BLaER1 (cell line): ENCODE results near the gene HOXB1.

Source experiments
- H3K27ac ChIP-seq: shearing (Covaris generic); formaldehyde crosslinking; 2 replicates; pipeline ENCODE4 v1.8.1; 2022
- H3K27me3 ChIP-seq: shearing (Covaris generic); formaldehyde crosslinking; 2 replicates; pipeline ENCODE4 v1.8.1; 2022
- H3K36me3 ChIP-seq: shearing (Covaris generic); formaldehyde crosslinking; 2 replicates; pipeline ENCODE4 v1.8.1; 2022
- H3K4me1 ChIP-seq: shearing (Covaris generic); formaldehyde crosslinking; 2 replicates; pipeline ENCODE4 v1.8.1; 2022
- H3K4me2 ChIP-seq: shearing (Covaris generic); formaldehyde crosslinking; 2 replicates; pipeline ENCODE4 v1.8.1; 2022
- H3K4me3 ChIP-seq: shearing (Covaris generic); formaldehyde crosslinking; 2 replicates; pipeline ENCODE4 v1.8.1; 2022
- H3K9ac ChIP-seq: shearing (Covaris generic); formaldehyde crosslinking; 2 replicates; pipeline ENCODE4 v1.8.1; 2022
- H3K9me3 ChIP-seq: shearing (Covaris generic); formaldehyde crosslinking; 2 replicates; pipeline ENCODE4 v1.8.1; 2022
- H4K20me1 ChIP-seq: shearing (Covaris generic); formaldehyde crosslinking; 2 replicates; pipeline ENCODE4 v1.8.1; 2022
- Cebpa-rat ChIP-seq: shearing (Covaris generic); IDR thresholded peaks from 2 replicates; pipeline ENCODE4 v1.8.1; 2022

Gene HOXB1

DNA sequence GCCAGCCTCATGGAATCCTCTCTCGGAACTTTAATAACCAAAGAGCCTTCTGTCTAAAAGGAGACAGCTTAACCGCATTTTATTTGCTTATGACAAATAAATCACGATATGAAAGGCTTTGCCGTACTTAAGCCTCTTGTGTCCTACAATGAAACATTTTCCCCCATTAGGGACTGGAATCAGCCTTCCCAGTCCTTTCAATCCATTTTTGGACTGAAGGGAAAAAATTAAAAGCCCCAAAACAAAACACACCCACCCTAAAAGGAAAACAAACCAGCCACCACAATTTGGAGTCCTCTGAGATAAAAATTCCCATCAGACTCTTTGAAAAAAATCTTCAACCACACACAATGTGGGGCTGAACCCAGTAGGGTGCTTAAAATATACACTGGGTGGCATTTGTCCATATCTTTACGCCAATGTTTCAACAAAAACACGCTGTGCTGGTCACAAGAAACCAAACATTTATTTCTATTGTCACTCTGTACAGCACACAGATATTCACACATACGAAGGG is 44.3 kb upstream of the HOXB1 start:
- H3K9ac ChIP-seq = no peak overlapping the region
- no peaks in the 10 kb centered on the region for H3K36me3 ChIP-seq
- H3K4me2 ChIP-seq = no peak overlapping the region
- no peaks in the 10 kb centered on the region for H3K4me1 ChIP-seq
- H3K27me3 ChIP-seq = peaks cover 100% of the 10 kb centered on the region
- H3K4me3 ChIP-seq = no peak overlapping the region
- no peaks in the 10 kb centered on the region for H3K9me3 ChIP-seq
- no peak for TF ChIP-seq Cebpa-rat
- H4K20me1 ChIP-seq = peaks cover 91% of the 10 kb centered on the region
- H3K27ac ChIP-seq = no peak overlapping the region

DNA sequence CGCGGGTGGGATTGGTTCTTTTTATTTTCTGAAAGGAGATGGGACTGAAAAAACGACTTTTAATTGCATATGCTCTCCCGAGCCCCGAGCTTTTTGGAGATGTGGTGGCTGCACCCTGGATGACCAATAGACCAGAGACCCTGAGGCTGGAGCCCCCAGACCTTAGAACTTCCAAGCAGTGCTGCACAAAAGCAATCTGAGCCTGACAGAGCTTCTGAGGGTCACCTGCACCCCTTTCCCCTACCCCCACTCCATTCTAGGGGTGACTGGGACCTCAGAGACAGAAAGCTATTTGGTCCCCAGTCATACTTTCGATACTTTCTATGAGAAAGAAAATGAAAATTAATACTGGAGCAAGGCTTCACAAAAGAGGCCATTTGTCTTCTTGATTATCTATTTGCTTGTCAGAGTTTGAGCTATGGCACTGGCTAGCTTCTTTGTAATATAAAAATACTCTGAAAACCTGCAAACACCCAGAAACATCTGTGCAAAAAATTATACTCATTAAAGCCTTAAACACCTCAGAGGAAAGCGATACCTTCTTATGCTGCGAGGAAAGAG is 43.8 kb upstream of the HOXB1 start:
- Histone ChIP-seq H3K27me3 (peaks cover 100% of the 10 kb centered on the region), H3K36me3 (no peaks in the 10 kb centered on the region), H3K4me3 (no peak overlapping the region), H3K9ac (no peak overlapping the region), H3K4me1 (no peaks in the 10 kb centered on the region), H4K20me1 (peaks cover 91% of the 10 kb centered on the region), H3K9me3 (no peaks in the 10 kb centered on the region), H3K4me2 (no peak overlapping the region), H3K27ac (no peak overlapping the region)
- no peak for TF ChIP-seq Cebpa-rat

DNA sequence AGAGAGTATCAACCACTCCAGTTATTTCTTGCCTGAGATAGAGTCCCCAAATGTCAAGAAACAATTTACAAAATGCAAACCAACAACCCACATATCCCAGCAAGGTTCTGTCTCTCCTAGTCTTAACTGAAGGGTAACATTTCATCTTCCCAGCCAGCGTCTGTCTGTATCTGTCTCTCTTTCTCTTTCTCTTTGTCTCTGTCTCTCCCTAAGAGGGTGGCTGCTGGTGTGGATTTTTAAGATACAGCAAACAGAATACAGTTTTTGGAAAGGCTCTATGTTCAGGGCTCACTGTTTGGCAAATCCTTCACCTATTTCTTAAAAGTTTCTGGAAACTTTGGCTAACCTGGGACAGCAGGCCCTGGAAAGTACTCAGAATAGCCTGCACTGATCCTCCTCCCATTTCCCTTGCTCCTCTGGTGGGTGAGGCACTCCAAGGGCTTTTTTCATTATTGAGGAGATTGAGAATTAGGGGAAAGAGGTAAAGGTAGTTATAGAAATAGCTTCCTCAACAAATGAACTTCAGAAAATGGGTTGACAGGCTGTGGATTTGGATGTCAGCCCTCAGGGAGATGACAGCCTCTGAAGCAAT is 41.1 kb upstream of the HOXB1 start:
- no peaks in the 10 kb centered on the region for H3K36me3 ChIP-seq
- H3K9me3 ChIP-seq = no peaks in the 10 kb centered on the region
- peaks cover 96% of the 10 kb centered on the region for H4K20me1 ChIP-seq
- no peak overlapping the region for H3K27ac ChIP-seq
- peaks cover 100% of the 10 kb centered on the region for H3K27me3 ChIP-seq
- no peak for TF ChIP-seq Cebpa-rat
- no peak overlapping the region for H3K4me2 ChIP-seq
- no peak overlapping the region for H3K9ac ChIP-seq
- no peak overlapping the region for H3K4me3 ChIP-seq
- H3K4me1 ChIP-seq = no peaks in the 10 kb centered on the region

DNA sequence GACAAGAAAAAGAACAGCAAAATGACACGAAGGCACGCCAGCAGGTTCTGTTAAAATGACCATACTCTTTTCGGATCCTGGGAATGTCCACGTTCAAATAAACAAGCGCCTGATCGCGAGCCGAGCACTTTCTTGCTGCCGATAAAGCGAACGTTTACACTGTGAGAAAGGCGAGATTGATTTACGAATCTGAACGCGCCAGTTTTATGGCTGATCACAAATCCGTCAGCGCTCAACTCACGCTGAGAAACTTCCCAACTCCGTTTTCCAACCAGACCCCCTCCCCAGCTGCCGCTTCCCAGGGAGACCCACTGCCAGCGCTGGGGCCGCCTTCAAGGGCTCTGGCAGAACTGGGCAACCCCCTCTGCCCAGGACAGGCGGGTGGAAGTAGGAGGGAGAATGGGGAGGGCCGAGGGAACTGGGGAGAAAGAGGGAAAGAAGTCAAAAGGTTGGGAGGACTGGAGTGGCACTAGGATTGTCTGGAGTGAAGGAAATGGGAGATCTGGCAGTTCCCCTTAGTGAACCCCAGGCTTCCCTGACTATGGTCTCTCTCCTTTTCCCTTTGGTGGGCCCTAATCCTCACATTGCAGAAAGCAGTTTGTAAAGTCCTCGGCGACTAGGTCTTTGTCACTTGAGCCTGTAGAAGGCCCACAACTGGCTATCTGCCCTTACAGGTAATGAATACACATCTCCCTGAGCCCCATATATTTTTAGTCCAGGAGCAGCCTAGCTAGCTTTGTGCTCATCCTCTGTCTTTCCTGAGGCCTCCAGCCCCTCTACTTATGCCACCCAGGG is 40.4 kb upstream of the HOXB1 start:
- H3K9me3 ChIP-seq = no peaks in the 10 kb centered on the region
- peaks cover 98% of the 10 kb centered on the region for H4K20me1 ChIP-seq
- H3K4me3 ChIP-seq = no peak overlapping the region
- H3K36me3 ChIP-seq = no peaks in the 10 kb centered on the region
- H3K27me3 ChIP-seq = peaks cover 100% of the 10 kb centered on the region
- H3K27ac ChIP-seq = no peak overlapping the region
- no peaks in the 10 kb centered on the region for H3K4me1 ChIP-seq
- H3K4me2 ChIP-seq = no peak overlapping the region
- H3K9ac ChIP-seq = no peak overlapping the region
- TF ChIP-seq Cebpa-rat = no peak

DNA sequence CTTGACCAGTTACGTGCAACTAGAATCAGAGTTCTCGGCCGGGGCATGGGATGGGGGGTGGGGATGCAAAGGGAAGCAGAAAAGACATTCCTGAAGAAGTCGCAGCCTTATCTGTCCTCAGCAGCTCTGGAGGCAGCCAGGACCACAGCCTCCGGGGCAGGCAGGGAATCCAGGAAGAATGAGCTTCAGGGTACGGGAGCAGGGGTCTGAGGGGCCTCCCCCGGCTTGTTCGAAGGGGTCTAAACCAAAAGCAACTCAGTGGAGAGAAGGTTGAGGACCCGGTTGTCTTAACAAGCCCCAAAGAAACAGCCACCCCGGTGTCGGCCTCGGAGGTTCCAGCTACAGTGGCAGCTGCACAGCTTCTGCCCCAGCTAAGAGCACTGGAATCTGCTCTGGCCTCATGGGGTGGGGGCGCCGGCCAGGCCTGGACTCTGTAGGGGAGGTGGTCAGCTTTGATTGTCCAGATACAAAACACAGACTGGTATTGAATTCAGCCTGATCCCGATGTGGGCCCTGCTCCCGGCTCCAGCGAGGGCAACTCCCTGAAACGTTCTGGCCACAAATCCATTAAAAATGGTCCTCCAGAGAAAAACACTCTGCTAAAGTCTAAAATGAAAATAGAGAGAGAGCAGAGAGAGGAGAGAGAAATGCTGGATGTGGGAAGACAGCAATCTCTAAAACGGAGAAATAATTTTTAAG is 39.7 kb upstream of the HOXB1 start:
- Histone ChIP-seq H3K36me3 (no peaks in the 10 kb centered on the region), H3K9ac (no peak overlapping the region), H3K4me1 (no peaks in the 10 kb centered on the region), H3K27ac (no peak overlapping the region), H3K9me3 (no peaks in the 10 kb centered on the region), H3K4me2 (no peak overlapping the region), H3K27me3 (peaks cover 100% of the 10 kb centered on the region), H3K4me3 (no peak overlapping the region), H4K20me1 (peaks cover 98% of the 10 kb centered on the region)
- no peak for TF ChIP-seq Cebpa-rat

DNA sequence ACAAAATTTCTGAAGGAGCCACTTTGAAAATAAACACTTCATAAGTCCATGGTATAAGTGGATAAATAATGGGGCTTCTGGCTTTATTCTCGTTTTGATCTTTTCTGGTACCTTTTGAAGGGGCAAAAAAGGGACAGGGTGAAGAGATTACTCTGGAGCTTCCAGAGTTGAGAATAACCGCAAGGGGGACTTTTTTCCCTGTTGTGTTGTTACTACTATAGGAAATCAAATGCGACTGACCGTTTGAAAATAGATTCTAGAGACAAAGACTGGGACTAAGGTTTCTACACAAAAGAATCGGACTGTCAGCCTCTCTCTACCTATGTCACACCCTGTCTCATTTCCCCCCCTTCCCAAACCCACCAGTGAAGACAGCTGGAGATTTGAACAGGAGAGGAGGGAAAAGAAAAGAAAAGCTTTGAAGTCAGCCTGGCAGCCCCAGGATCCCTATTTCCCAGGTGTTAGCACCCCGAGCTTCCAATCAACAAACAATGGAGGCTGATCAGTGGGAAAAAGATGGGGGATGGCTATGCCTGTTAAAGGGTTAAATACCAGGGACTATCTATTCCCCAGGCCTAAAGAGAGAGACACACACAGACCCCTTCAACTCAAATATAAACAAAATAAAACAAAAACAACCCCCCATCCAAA is 39.0 kb upstream of the HOXB1 start:
- peaks cover 100% of the 10 kb centered on the region for H3K27me3 ChIP-seq
- H3K36me3 ChIP-seq = no peaks in the 10 kb centered on the region
- H3K4me1 ChIP-seq = no peaks in the 10 kb centered on the region
- no peaks in the 10 kb centered on the region for H3K9me3 ChIP-seq
- H3K4me2 ChIP-seq = no peak overlapping the region
- H3K4me3 ChIP-seq = no peak overlapping the region
- no peak for TF ChIP-seq Cebpa-rat
- H3K27ac ChIP-seq = no peak overlapping the region
- no peak overlapping the region for H3K9ac ChIP-seq
- H4K20me1 ChIP-seq = peaks cover 98% of the 10 kb centered on the region

DNA sequence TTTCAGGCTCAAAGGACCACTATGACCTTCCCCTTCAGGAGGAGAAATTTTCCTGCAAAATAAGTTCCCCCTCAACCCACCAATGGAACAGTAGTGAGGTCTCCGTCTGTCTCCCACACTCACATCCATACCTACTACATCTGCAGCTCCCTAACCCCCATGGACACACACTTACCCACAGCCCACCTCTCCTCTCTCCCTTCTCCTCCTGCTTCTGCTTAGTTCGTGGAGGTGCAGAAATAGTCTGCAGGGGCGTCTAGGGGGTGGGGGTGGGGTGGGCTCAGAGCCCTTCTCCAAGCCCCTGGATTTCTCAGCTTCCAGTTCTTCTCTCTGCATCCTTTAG is 38.4 kb upstream of the HOXB1 start:
- no peak overlapping the region for H3K27ac ChIP-seq
- peaks cover 99% of the 10 kb centered on the region for H3K27me3 ChIP-seq
- H4K20me1 ChIP-seq = peaks cover 96% of the 10 kb centered on the region
- H3K4me2 ChIP-seq = no peak overlapping the region
- H3K4me3 ChIP-seq = no peak overlapping the region
- no peak overlapping the region for H3K9ac ChIP-seq
- H3K9me3 ChIP-seq = no peaks in the 10 kb centered on the region
- no peaks in the 10 kb centered on the region for H3K36me3 ChIP-seq
- no peaks in the 10 kb centered on the region for H3K4me1 ChIP-seq
- no peak for TF ChIP-seq Cebpa-rat

DNA sequence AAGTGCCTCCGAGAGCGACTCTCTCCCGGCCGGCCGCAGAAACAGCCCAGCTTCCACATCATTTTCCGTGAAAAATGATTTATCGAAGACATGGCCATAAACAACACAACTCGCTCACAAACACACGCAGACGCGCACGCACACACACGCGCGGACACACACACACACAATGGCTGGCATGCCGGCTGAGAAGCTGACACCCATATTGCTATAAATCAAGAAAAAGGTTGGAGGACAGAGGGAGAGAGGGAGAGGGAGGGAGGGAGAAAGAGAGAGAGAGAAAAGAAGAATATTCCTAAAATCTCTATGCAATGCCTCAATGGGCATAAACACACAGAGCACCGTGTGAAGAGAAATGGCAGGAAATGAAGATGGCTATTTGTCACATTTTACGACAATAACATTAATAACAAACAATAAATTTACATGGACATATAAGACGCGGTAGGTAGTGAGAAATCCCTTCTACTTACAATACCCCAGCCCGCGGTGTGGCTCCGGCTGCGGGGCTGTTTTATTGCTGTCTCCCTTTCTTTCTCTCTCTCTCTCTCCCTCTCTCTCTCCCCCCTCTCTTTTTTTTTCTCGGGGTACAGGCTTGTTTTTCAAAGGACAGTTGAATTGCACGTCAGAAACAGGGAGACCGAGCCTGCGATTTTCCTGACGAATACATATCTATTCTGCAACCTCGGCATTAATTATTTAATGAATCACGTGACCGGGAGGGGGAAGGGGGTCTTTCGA is 37.9 kb upstream of the HOXB1 start:
- no peaks in the 10 kb centered on the region for H3K9me3 ChIP-seq
- H3K4me2 ChIP-seq = no peak overlapping the region
- H4K20me1 ChIP-seq = peaks cover 91% of the 10 kb centered on the region
- H3K27me3 ChIP-seq = peaks cover 99% of the 10 kb centered on the region
- H3K27ac ChIP-seq = no peak overlapping the region
- H3K4me3 ChIP-seq = no peak overlapping the region
- H3K9ac ChIP-seq = no peak overlapping the region
- H3K4me1 ChIP-seq = no peaks in the 10 kb centered on the region
- H3K36me3 ChIP-seq = no peaks in the 10 kb centered on the region
- no peak for TF ChIP-seq Cebpa-rat
